Measurements from ENCODE around the gene BORA.

DNA sequence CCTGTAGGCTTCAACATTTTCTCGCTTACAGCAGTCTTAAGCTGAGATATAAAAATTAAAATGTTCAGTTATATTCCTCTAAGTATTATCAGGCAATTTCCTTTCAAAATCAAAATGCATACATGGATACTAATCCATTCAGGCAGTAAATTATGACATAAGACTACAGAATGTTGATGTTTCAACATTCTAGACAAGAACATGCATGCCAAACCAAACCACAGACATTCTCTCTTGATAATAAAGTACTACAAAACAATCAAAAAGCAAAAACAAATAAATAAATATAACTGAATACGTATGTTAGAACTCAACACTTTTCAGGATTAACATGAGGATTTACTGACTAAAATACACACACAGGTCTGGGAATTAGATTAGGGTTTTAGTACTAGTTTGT, 46.3 kb downstream of the BORA start:
- TF ChIP-seq, protein P1, sequence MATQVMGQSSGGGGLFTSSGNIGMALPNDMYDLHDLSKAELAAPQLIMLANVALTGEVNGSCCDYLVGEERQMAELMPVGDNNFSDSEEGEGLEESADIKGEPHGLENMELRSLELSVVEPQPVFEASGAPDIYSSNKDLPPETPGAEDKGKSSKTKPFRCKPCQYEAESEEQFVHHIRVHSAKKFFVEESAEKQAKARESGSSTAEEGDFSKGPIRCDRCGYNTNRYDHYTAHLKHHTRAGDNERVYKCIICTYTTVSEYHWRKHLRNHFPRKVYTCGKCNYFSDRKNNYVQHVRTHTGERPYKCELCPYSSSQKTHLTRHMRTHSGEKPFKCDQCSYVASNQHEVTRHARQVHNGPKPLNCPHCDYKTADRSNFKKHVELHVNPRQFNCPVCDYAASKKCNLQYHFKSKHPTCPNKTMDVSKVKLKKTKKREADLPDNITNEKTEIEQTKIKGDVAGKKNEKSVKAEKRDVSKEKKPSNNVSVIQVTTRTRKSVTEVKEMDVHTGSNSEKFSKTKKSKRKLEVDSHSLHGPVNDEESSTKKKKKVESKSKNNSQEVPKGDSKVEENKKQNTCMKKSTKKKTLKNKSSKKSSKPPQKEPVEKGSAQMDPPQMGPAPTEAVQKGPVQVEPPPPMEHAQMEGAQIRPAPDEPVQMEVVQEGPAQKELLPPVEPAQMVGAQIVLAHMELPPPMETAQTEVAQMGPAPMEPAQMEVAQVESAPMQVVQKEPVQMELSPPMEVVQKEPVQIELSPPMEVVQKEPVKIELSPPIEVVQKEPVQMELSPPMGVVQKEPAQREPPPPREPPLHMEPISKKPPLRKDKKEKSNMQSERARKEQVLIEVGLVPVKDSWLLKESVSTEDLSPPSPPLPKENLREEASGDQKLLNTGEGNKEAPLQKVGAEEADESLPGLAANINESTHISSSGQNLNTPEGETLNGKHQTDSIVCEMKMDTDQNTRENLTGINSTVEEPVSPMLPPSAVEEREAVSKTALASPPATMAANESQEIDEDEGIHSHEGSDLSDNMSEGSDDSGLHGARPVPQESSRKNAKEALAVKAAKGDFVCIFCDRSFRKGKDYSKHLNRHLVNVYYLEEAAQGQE (IDR thresholded peaks at IDR 0.05; ENCODE audit: insufficient replicate concordance, low read depth) = no peak
- TF ChIP-seq, protein P2, sequence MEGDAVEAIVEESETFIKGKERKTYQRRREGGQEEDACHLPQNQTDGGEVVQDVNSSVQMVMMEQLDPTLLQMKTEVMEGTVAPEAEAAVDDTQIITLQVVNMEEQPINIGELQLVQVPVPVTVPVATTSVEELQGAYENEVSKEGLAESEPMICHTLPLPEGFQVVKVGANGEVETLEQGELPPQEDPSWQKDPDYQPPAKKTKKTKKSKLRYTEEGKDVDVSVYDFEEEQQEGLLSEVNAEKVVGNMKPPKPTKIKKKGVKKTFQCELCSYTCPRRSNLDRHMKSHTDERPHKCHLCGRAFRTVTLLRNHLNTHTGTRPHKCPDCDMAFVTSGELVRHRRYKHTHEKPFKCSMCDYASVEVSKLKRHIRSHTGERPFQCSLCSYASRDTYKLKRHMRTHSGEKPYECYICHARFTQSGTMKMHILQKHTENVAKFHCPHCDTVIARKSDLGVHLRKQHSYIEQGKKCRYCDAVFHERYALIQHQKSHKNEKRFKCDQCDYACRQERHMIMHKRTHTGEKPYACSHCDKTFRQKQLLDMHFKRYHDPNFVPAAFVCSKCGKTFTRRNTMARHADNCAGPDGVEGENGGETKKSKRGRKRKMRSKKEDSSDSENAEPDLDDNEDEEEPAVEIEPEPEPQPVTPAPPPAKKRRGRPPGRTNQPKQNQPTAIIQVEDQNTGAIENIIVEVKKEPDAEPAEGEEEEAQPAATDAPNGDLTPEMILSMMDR (IDR thresholded peaks at IDR 0.05; ENCODE audit: insufficient read depth, low read length) = no peak
- no peak for TF ChIP-seq GABPA (IDR thresholded peaks at IDR 0.05; ENCODE audit: low read depth)
